ENCODE measurements around the gene SGK1. TPM values are rescaled to one million over a fixed set of nuclear protein-coding genes. Genes with fewer than 3 reads are reported as not detected.

SGK1 gene
- total RNA-seq, 2 donors from 2014 or later: 151 to 155 TPM

- H3K27me3 ChIP-seq: no peaks in the 10 kb centered on the region
- no peak for DNase-seq (ENCODE audit: low spot score)
- no peak overlapping the region for H3K4me3 ChIP-seq
- H3K9me3 ChIP-seq: no peaks in the 10 kb centered on the region
- H3K4me1 ChIP-seq: peaks cover 0 to 12% of the 10 kb centered on the region in 2 donors
- no peak for TF ChIP-seq CTCF (IDR thresholded peaks at IDR 0.05)
- no peak overlapping the region for H3K27ac ChIP-seq
- H3K36me3 ChIP-seq: no peaks in the 10 kb centered on the region
These were observed 29.1 kb upstream of the SGK1 start for GRCh38 chr6:134346932-134347545.

GRCh38 chr6:134345789-134346188 lies 27.9 kb upstream of the SGK1 start:
- peak; percentile 63 for DNase-seq (ENCODE audit: low spot score)
- Histone ChIP-seq H3K4me3 (no peak overlapping the region), H3K4me1 (peaks cover 0 to 12% of the 10 kb centered on the region in 2 donors), H3K27me3 (no peaks in the 10 kb centered on the region), H3K9me3 (no peaks in the 10 kb centered on the region), H3K27ac (peak overlapping the region; percentile 9 to 42), H3K36me3 (no peaks in the 10 kb centered on the region)
- no peak for TF ChIP-seq CTCF (IDR thresholded peaks at IDR 0.05)

GRCh38 chr6:134343066-134343465 lies 25.2 kb upstream of the SGK1 start:
- Histone ChIP-seq H3K27ac (peak overlapping the region; percentile 58 to 59), H3K36me3 (no peaks in the 10 kb centered on the region), H3K4me3 (no peak overlapping the region), H3K9me3 (no peaks in the 10 kb centered on the region), H3K27me3 (no peaks in the 10 kb centered on the region), H3K4me1 (peaks cover 0 to 12% of the 10 kb centered on the region in 2 donors)
- no peak for TF ChIP-seq CTCF (IDR thresholded peaks at IDR 0.05)
- DNase-seq (ENCODE audit: low spot score): no peak

GRCh38 chr6:134341999-134342567 lies 24.2 kb upstream of the SGK1 start:
- no peaks in the 10 kb centered on the region for H3K27me3 ChIP-seq
- no peak overlapping the region for H3K4me3 ChIP-seq
- H3K9me3 ChIP-seq: no peaks in the 10 kb centered on the region
- H3K36me3 ChIP-seq: no peaks in the 10 kb centered on the region
- TF ChIP-seq CTCF (IDR thresholded peaks at IDR 0.05): no peak
- peaks cover 0 to 12% of the 10 kb centered on the region in 2 donors for H3K4me1 ChIP-seq
- DNase-seq (ENCODE audit: low spot score): peak; percentile 70
- no peak overlapping the region for H3K27ac ChIP-seq

- DNase-seq (ENCODE audit: low spot score): no peak
- no peak overlapping the region for H3K4me3 ChIP-seq
- no peak for TF ChIP-seq CTCF (IDR thresholded peaks at IDR 0.05)
- no peaks in the 10 kb centered on the region for H3K27me3 ChIP-seq
- no peaks in the 10 kb centered on the region for H3K36me3 ChIP-seq
- no peaks in the 10 kb centered on the region for H3K9me3 ChIP-seq
- peaks cover 0 to 3% of the 10 kb centered on the region in 2 donors for H3K4me1 ChIP-seq
- H3K27ac ChIP-seq: no peak overlapping the region
These were observed 22.5 kb upstream of the SGK1 start for GRCh38 chr6:134340179-134340975.

Measured in right atrium auricular region (tissue), 2 donors.